PC-9 (cell line): ENCODE data around the gene FGL2. TPM values are rescaled to one million over a fixed set of nuclear protein-coding genes. Genes with fewer than 3 reads are reported as not detected.
"Not testable (repeated sequence)": the region's sequence is repeated elsewhere in the genome, so short reads cannot be mapped to it uniquely, and the experiment has no call there.

ENCODE experiments used
- BruUV-seq: library from RNA; stranded (reverse); fragments of 400-500 nt; replicated peaks from 2 replicates; lab custom pipeline; 2021; lab: Mats Ljungman, UMichigan
- CTCF ChIA-PET: fragments of 300-600 bp; sonication (Branson Sonifier 250); formaldehyde crosslinking; loops from one replicate; lab custom pipeline; 2022; ENCODE audit warnings: antibody characterized with exemption; lab: Charles Lee
- POLR2A ChIA-PET: fragments of 300-600 bp; sonication (Branson Sonifier 250); formaldehyde crosslinking; loops from one replicate; lab custom pipeline; 2022; ENCODE audit warnings: antibody characterized with exemption; ENCODE audit not compliant: unreplicated experiment; lab: Charles Lee
- DNase-seq, 2 experiments: peaks; one replicate each; pipeline versions ENCODE4 v3.0.0 to v3.0.0-alpha.2; 2015 to 2022; ENCODE audit warnings: mixed read lengths in 1 of 2
- H2AFZ ChIP-seq: fragments of 200-600 bp; sonication (generic); 2 replicates; pipeline ENCODE4 v1.8.1; 2017; ENCODE audit warnings: antibody characterized with exemption
- H3F3A ChIP-seq: fragments of 200-600 bp; sonication (generic); 2 replicates; pipeline ENCODE4 v1.8.1; 2017; ENCODE audit warnings: antibody characterized with exemption, mild to moderate bottlenecking, low read depth; ENCODE audit not compliant: insufficient read depth
- H3K27ac ChIP-seq: fragments of 200-600 bp; sonication (generic); 2 replicates; pipeline ENCODE4 v1.6.1; 2016; ENCODE audit warnings: mixed run types
- H3K27me3 ChIP-seq: fragments of 200-600 bp; sonication (generic); 2 replicates; pipeline ENCODE4 v1.6.1; 2016; ENCODE audit warnings: low read depth, mixed run types; ENCODE audit not compliant: insufficient read depth
- H3K36me3 ChIP-seq: fragments of 200-600 bp; sonication (generic); 2 replicates; pipeline ENCODE4 v1.6.1; 2016; ENCODE audit warnings: low read depth, mixed run types
- H3K4me1 ChIP-seq: fragments of 200-600 bp; sonication (generic); replicated peaks from 2 replicates; pipeline ENCODE4 v1.6.1; 2016; ENCODE audit warnings: mixed run types; ENCODE audit not compliant: insufficient read depth
- H3K4me2 ChIP-seq: fragments of 200-600 bp; sonication (generic); 2 replicates; pipeline ENCODE4 v1.6.1; 2017; ENCODE audit warnings: mixed run types
- H3K4me3 ChIP-seq: fragments of 200-600 bp; sonication (generic); 2 replicates; pipeline ENCODE4 v1.6.1; 2016; ENCODE audit warnings: mixed run types
- H3K79me2 ChIP-seq: fragments of 200-600 bp; sonication (generic); 2 replicates; pipeline ENCODE4 v1.6.1; 2017; ENCODE audit warnings: low read depth, mixed run types
- H3K9me2 ChIP-seq: fragments of 200-600 bp; sonication (generic); 2 replicates; pipeline ENCODE4 v1.8.1; 2017; ENCODE audit warnings: mild to moderate bottlenecking; ENCODE audit not compliant: insufficient read depth
- H3K9me3 ChIP-seq: fragments of 200-600 bp; sonication (generic); 2 replicates; pipeline ENCODE4 v1.8.1; 2016; ENCODE audit warnings: low read depth; ENCODE audit not compliant: insufficient read depth
- H4K20me1 ChIP-seq: fragments of 200-600 bp; sonication (generic); 2 replicates; pipeline ENCODE4 v1.8.1; 2017; ENCODE audit not compliant: insufficient read depth
- EZH2 ChIP-seq: fragments of 200-600 bp; sonication (generic); IDR thresholded peaks from 2 replicates; pipeline ENCODE4 v1.8.0; 2017; ENCODE audit warnings: antibody characterized with exemption, low read depth
- intact Hi-C: fragments of 100-400 bp; cut with micrococcal nuclease; formaldehyde crosslinking; loops from one replicate; pipeline ENCODE4 v1.10.0; 2022; ENCODE audit not compliant: unreplicated experiment
- total RNA-seq: library from RNA; stranded (reverse); gene quantifications from 2 replicates; pipeline ENCODE4 v1.2.3, GENCODE V29; 2021
- TF ChIP-seq, protein P1 (sequence below): fragments of 200-600 bp; sonication (generic); conservative IDR thresholded peaks from 2 replicates; pipeline ENCODE4 v1.6.1; 2017; ENCODE audit warnings: mixed run types, antibody characterized with exemption, mild to moderate bottlenecking, moderate library complexity

The FGL2 gene
- total RNA-seq, 1 experiment from 2014 or later, result not detected

DNA sequence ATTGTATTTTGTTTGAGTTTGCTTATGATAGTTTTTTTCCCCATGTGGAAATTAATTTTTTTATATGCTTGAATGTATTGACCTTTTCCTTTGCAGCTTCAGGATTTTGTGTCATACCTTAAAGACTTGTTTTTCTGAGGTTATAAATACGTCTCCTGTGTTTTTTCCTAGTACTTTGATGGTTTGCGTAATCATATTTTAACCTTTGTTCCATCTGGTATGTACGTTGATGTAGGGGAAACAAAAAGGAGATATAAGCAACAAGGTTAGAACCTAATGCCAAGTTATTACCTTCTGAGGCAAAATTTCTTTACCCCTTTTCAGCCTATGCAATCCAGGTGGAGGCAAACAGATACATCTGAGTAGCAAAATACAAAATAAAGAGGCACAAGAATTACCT, 17.9 kb downstream of the FGL2 start:
- Histone ChIP-seq H4K20me1 (no peaks in the 10 kb centered on the region), H3K4me2 (no peak overlapping the region), H3K9me3 (no peaks in the 10 kb centered on the region), H2AFZ (no peak overlapping the region), H3K27ac (no peak overlapping the region), H3K79me2 (no peaks in the 10 kb centered on the region), H3K4me1 (no peaks in the 10 kb centered on the region), H3F3A (no peaks in the 10 kb centered on the region), H3K4me3 (no peak overlapping the region), H3K9me2 (no peaks in the 10 kb centered on the region), H3K36me3 (no peaks in the 10 kb centered on the region), H3K27me3 (no peaks in the 10 kb centered on the region)
- DNase-seq, result no peak
- intact Hi-C loops, result no loop called here
- POLR2A ChIA-PET, result no interaction called here
- CTCF ChIA-PET, result interaction anchor here (0.5 kb wide), 1 partner anchor 1497 kb away, joined by 5 read pairs; no protein-coding TSS in a partner anchor
- BruUV-seq, result no TSS peak
- TF ChIP-seq EZH2, result no peak
- TF ChIP-seq, protein P1, sequence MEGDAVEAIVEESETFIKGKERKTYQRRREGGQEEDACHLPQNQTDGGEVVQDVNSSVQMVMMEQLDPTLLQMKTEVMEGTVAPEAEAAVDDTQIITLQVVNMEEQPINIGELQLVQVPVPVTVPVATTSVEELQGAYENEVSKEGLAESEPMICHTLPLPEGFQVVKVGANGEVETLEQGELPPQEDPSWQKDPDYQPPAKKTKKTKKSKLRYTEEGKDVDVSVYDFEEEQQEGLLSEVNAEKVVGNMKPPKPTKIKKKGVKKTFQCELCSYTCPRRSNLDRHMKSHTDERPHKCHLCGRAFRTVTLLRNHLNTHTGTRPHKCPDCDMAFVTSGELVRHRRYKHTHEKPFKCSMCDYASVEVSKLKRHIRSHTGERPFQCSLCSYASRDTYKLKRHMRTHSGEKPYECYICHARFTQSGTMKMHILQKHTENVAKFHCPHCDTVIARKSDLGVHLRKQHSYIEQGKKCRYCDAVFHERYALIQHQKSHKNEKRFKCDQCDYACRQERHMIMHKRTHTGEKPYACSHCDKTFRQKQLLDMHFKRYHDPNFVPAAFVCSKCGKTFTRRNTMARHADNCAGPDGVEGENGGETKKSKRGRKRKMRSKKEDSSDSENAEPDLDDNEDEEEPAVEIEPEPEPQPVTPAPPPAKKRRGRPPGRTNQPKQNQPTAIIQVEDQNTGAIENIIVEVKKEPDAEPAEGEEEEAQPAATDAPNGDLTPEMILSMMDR, result no peak

DNA sequence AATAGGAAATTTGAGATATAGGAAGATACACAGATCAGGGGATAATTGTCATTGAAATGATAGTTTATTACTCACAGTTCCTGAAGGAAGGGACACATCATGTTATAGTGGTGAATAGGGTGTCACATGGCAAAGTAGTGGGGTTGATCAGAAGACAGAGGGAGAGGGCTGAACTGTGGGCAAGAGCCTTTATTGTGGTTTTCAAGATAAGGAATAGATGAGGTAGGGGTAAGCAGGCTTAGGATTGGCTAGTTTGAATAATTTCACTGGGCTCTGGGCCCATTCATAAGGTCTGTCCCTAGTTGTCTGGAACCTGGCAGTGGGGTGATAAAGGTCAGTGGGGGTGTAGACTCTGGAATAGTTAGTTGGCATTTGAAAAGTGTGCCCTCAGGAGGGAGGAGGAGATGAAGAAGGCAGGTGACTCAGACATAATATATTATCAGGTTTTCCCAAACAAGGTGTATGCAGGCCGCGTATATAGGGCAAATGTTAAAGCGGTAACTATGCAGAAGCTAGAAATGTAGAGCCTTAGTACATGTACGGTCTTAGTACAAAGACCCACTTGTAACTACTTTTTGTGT, 18.5 kb downstream of the FGL2 start:
- no peak for DNase-seq
- Histone ChIP-seq H3K4me2 (no peak overlapping the region), H3K36me3 (no peaks in the 10 kb centered on the region), H4K20me1 (no peaks in the 10 kb centered on the region), H3K9me3 (no peaks in the 10 kb centered on the region), H3K27me3 (no peaks in the 10 kb centered on the region), H3K4me3 (no peak overlapping the region), H2AFZ (no peak overlapping the region), H3K9me2 (no peaks in the 10 kb centered on the region), H3K27ac (no peak overlapping the region), H3K79me2 (no peaks in the 10 kb centered on the region), H3K4me1 (no peaks in the 10 kb centered on the region), H3F3A (no peaks in the 10 kb centered on the region)
- no peak for TF ChIP-seq EZH2
- TF ChIP-seq, protein P1, result no peak
- ChIA-PET CTCF (interaction anchor here (0.5 kb wide), 1 partner anchor 1497 kb away, joined by 5 read pairs; no protein-coding TSS in a partner anchor), POLR2A (no interaction called here)
- intact Hi-C loops, result no loop called here
- BruUV-seq, result no TSS peak

DNA sequence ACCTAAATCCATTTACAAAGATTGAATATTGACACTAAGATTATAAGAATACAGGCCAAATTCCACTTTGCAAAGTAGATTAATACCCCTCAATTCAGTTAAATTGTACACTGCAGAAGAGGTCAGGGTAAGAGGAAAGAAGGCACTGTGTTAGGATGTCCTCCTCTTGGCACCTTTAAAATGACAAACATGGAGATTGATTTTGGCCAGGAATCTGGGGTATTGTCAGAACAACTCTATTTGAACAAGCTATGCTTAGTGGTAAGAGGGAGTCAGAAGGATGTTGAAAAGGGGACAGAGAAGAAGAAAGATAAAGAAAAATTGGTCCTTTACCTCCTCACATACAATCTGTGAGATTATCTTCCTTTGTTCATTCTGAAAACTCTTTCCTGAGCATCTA, 21.6 kb downstream of the FGL2 start:
- BruUV-seq, H3K27ac ChIP-seq, H3K9me3 ChIP-seq, H3K9me2 ChIP-seq, POLR2A ChIA-PET, H2AFZ ChIP-seq, H3K36me3 ChIP-seq, CTCF ChIA-PET, H3K27me3 ChIP-seq, H3K4me3 ChIP-seq, H4K20me1 ChIP-seq, H3K4me1 ChIP-seq, H3F3A ChIP-seq, H3K4me2 ChIP-seq, intact Hi-C loops, H3K79me2 ChIP-seq, DNase-seq: not testable (repeated sequence)

DNA sequence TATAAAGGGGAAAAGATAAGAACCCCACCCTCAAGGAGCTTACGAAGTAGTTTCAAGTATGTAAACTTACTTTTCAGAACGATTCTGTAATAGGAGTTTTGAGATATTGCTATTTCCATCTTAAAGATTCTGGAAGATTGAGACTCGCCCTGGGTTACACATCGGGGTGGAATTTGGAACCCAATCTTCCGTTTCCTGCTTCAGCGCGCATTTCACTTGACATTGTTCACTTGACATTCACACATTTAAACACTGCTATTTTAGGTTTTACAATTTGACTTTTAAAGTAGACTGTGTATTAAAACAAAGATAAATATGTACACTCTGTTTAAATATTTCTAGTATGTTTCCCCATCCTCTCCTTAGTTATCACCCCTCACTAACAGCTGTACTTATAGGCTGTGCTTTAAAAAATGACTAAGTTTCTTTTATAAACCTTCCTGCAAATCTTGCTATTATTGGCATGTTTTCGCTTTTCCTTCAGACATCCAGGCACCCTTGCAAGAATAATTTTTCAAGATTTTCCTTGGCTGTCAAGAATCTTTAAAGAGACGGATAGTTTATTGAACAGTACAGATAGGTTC, 22.2 kb downstream of the FGL2 start:
- DNase-seq, BruUV-seq, H3K79me2 ChIP-seq, H4K20me1 ChIP-seq, H3K27ac ChIP-seq, H3K4me2 ChIP-seq, H3K4me3 ChIP-seq, POLR2A ChIA-PET, H3K9me2 ChIP-seq, H3K27me3 ChIP-seq, CTCF ChIA-PET, intact Hi-C loops, H3F3A ChIP-seq, H3K4me1 ChIP-seq, H3K9me3 ChIP-seq, H3K36me3 ChIP-seq, H2AFZ ChIP-seq: not testable (repeated sequence)

DNA sequence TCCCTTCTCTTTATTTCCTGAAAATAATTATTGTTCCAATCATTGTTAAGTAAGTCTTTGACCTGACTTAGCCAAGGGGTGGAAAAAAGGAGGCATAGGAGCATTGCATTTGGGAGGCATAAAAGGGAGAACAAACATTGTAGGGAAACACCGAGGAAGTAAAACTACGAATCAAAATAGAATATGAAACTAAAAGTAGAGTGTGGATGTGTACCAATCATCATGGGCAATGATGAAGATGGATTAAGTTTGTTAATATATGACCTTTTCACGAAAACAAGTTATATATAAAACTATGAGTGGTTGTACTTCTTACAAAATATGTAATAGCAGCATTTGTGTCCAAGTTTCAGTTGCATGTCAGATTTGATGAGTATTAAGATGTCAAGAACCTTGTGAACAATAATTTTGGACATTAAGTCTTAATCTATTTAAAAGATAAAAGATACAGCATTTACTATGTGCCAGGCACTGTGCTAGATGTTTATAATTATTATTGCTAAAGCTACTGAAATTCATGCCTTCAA, 24.3 kb downstream of the FGL2 start:
- H3F3A ChIP-seq, intact Hi-C loops, H3K27ac ChIP-seq, DNase-seq, H3K4me3 ChIP-seq, H3K36me3 ChIP-seq, CTCF ChIA-PET, H3K27me3 ChIP-seq, H3K9me2 ChIP-seq, H3K9me3 ChIP-seq, H3K4me1 ChIP-seq, BruUV-seq, H4K20me1 ChIP-seq, H2AFZ ChIP-seq, H3K4me2 ChIP-seq, POLR2A ChIA-PET, H3K79me2 ChIP-seq: not testable (repeated sequence)

DNA sequence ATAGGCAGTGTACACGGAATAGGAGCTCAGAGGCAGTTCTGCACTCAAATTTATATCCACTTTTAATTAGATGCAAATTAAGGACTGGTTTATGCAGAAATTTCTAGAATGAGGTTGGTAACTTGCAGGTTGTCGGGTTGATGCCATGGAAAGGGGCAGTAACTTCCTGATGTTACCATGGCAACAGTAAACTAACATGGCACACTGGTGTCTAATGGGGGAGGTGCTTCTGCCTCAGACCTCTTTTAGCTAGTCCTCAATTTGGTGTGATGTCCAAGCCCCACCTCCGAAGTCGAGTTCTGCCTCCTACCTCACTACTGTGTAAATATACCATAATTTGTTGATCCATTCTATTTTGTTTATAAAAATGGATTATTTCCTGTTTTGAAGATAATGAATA, 25.2 kb downstream of the FGL2 start:
- H3F3A ChIP-seq, H4K20me1 ChIP-seq, POLR2A ChIA-PET, H3K9me2 ChIP-seq, H3K27ac ChIP-seq, H3K4me2 ChIP-seq, H3K9me3 ChIP-seq, BruUV-seq, intact Hi-C loops, H3K27me3 ChIP-seq, DNase-seq, H3K4me1 ChIP-seq, H3K36me3 ChIP-seq, CTCF ChIA-PET, H3K79me2 ChIP-seq, H3K4me3 ChIP-seq, H2AFZ ChIP-seq: not testable (repeated sequence)
